Measurements from ENCODE around the gene MAPK8IP1.

DNA sequence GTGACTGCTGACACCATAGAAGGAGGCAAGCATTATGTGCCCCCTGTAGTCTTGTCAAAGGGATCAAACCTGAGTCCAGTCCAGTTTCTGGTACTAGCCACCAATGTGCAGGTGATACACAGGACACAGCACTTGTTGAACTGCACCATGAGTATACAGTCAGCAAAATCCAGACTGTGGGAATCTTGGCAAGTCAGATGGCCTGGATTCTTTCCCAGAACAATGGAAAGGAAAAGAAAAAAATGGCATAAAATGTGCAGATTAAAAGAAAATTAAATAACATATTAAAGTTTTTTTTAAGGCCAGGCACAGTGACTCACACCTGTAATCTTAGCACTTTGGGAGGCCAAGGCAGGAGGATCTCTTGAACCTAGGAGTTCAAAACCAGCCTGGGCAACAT is 21.4 kb upstream of the MAPK8IP1 start:
- TF ChIP-seq POLR2A (IDR thresholded peaks at IDR 0.05; ENCODE audit: low read length) (no peak), GATA1 (IDR thresholded peaks at IDR 0.05; ENCODE audit: low read depth, low read length) (no peak)

All from erythroblast (primary cell).